H54 (cell line): ENCODE data around the gene NPIPA3.
"Not testable (repeated sequence)": the region's sequence is repeated elsewhere in the genome, so short reads cannot be mapped to it uniquely, and the experiment has no call there.

Source experiments
- DNase-seq: peaks from one replicate; pipeline ENCODE4 v3.0.0; 2011; ENCODE audit warnings: low spot score, mixed read lengths; ENCODE audit not compliant: insufficient read length
- FAIRE-seq: peaks from 3 replicates; lab custom pipeline; 2011; peaks lifted over from hg19 to GRCh38; lab: Jason Lieb, UNC

Gene NPIPA3

GRCh38 chr16:14733233-14733632, 30.0 kb downstream of the NPIPA3 start:
- DNase-seq, FAIRE-seq: not testable (repeated sequence)

DNA sequence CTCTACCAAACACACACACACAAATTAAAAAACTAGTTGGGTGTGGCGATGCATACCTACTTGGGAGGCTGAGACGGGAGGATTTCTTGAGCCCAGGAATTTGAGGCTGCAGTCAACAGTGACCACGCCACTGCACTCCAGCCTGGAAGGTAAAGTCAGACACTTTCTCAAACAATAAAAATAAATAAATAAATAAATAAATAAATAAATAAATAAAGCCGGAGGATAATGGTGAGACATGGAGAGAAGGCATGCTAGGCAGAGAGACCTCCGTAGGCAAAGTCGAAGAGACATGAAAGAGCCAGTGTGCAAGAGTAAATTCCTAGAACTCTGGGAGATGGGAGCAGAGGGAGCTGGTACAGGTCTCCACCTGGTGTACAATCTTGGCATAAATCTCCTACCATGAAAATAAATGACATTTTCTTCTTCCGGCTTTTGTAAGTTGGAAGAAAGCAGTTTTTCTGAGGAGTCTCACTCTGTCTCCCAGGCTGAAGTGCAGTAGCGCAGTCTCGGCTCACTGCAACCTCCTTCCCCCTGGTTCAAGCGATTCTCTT, 37.7 kb downstream of the NPIPA3 start:
- FAIRE-seq, DNase-seq: not testable (repeated sequence)

- not testable (repeated sequence) for DNase-seq, FAIRE-seq
These were observed 38.6 kb downstream of the NPIPA3 start for GRCh38 chr16:14741794-14742193.

DNA sequence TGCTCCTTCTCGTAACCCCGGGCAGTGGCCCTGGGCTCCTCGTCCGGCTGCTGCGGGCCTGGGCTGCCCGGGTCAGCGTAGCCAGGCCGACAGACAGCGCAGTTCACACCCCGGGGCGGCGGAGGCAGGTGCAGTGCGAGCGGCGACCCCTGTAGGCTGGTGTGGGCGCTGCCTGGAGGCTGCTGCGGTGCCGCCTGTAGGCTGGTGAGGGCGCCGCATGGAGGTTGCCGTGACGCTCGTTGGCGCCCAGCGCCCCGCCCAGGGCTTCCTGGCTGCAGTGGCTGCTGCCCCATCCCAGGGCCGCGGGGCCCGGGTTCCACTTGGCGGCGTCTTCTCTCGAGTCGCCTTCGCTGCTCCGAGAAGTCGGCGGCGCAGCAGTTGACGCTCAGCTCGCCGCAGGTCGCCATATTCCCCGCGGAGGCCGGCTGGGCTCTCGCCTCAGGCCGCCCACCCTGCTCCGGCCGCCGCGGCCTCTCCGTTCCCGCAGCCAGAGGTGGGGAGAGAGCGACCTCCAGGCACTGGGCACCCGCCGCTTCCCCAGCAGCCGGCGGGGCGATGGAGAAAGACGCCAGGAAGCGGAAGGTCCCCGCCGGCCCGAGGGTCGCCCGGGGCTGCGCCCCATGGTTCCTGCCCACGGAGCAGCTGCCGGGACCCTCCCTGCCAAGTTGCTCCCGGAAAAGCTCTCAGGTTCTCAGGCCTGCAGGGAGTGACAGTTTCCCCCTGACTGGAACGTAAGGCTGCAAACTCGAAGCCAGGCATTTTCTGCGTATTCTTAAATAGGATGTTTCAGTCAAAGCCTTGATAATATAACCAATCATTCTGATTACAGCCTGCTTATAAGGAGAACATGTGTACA, 39.3 kb downstream of the NPIPA3 start, which contains the start of gene NPIPA2:
TSS of gene NPIPA2 (plus strand) at position 261 of the 856 bp plus-strand sequence. CDS start 5,533 bp downstream, outside the sequence.
- not testable (repeated sequence) for DNase-seq, FAIRE-seq

DNA sequence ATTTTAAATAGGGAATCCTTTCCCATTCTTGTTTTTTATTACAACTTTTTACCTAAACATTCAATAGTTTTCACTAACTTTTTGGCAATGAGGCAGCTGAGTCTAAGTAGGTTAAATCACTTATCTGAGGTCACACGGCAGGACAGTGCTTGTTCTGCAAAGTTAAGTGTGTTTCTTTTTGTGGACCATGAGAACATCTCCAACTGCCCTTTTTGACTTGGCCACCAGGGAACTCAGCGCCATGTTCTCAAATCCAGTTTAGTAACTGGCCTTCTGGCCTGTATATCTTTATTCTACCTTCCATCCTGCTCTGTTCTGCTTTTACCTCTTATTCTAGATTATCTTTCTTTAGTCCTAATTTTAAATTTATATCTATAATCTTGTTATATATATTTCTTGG, 70.4 kb downstream of the NPIPA3 start:
- not testable (repeated sequence) for DNase-seq, FAIRE-seq

DNA sequence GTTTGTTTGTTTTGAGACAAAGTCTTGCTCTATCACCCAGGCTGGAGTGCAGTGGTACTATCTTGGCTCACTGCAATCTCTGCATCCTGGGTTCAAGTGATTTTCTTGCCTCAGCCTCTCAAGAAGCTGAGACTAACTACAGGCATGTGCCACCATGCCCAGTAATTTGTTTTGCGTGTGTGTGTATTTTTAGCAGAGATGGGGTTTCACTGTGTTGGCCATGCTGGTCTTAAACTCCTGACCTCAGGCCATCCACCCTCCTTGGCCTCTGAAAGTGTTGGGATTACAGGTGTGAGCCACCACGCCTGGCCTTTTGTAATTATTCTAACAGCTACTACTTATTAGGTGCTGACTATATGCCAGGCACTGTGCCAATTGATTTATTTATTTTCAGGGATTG, 72.4 kb downstream of the NPIPA3 start:
- FAIRE-seq, DNase-seq: not testable (repeated sequence)
